ENCODE data around the gene URGCP.

Gene URGCP

GRCh38 chr7:43921423-43921822 is 15.0 kb upstream of the URGCP start:
- DNase-seq (ENCODE audit: low read depth in 2 of 2) = no peak
- H3K4me3 ChIP-seq (replicated peaks in 1 of 2; ENCODE audit: low read depth in 2 of 2, low read length in 2 of 2) = no peak overlapping the region
- TF ChIP-seq, protein P1, sequence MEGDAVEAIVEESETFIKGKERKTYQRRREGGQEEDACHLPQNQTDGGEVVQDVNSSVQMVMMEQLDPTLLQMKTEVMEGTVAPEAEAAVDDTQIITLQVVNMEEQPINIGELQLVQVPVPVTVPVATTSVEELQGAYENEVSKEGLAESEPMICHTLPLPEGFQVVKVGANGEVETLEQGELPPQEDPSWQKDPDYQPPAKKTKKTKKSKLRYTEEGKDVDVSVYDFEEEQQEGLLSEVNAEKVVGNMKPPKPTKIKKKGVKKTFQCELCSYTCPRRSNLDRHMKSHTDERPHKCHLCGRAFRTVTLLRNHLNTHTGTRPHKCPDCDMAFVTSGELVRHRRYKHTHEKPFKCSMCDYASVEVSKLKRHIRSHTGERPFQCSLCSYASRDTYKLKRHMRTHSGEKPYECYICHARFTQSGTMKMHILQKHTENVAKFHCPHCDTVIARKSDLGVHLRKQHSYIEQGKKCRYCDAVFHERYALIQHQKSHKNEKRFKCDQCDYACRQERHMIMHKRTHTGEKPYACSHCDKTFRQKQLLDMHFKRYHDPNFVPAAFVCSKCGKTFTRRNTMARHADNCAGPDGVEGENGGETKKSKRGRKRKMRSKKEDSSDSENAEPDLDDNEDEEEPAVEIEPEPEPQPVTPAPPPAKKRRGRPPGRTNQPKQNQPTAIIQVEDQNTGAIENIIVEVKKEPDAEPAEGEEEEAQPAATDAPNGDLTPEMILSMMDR (IDR thresholded peaks at IDR 0.05; ENCODE audit: low read depth, low read length) = no peak

DNA sequence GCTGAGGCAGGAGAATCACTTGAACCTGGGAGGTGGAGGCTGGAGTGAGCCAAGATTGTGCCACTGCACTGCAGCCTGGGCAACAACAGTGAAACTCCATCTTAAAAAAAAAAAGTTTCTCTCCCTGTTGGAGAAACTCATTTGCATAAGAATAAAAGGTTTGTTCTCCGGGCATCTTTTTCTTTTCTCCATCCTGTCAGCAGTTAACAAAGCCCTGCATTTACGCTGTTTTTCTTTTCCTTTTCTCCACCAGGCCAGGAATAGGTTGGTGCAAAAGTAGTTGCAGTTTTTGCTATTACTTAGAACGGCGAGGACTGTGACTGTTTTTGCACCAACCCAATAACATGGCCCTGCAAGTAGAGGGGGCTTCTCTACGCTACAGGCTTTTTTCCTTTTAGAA is 9.5 kb upstream of the URGCP start:
- no peak overlapping the region for H3K4me3 ChIP-seq (replicated peaks in 1 of 2; ENCODE audit: low read depth in 2 of 2, low read length in 2 of 2)
- TF ChIP-seq, protein P1 (IDR thresholded peaks at IDR 0.05; ENCODE audit: low read depth, low read length) = no peak
- DNase-seq (ENCODE audit: low read depth in 2 of 2) = no peak

GRCh38 chr7:43914795-43915194 is 8.4 kb upstream of the URGCP start:
- TF ChIP-seq, protein P1 (IDR thresholded peaks at IDR 0.05; ENCODE audit: low read depth, low read length) = no peak
- no peak overlapping the region for H3K4me3 ChIP-seq (replicated peaks in 1 of 2; ENCODE audit: low read depth in 2 of 2, low read length in 2 of 2)
- no peak for DNase-seq (ENCODE audit: low read depth in 2 of 2)

DNA sequence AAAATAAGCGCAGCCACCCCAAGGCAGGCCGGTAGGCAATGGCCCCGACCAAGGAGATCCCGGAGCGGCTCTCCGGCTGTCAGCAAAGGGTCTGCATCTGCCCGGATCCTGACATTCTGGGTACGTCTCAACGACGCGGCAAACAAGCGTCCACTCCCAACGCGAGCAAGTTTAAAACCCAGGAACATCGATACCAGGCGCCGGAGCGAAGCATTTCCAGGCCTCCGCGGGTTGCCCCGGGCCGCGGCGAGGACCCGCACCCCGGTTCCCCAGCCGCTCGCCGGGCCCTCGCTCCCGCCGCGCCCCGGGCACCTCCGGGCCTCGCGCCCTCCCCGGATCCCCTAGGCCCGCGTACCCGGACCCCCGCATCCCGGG is 453 bp downstream of the URGCP start:
- TF ChIP-seq, protein P1 (IDR thresholded peaks at IDR 0.05; ENCODE audit: low read depth, low read length) = no peak
- DNase-seq (ENCODE audit: low read depth in 2 of 2) = peak; percentile 37 to 46
- peak overlapping the region; percentile 64 to 72 for H3K4me3 ChIP-seq (replicated peaks in 1 of 2; ENCODE audit: low read depth in 2 of 2, low read length in 2 of 2)

- H3K4me3 ChIP-seq (replicated peaks in 1 of 2; ENCODE audit: low read depth in 2 of 2, low read length in 2 of 2) = peak overlapping the region; percentile 64 to 72
- TF ChIP-seq, protein P1 (IDR thresholded peaks at IDR 0.05; ENCODE audit: low read depth, low read length) = no peak
- DNase-seq (ENCODE audit: low read depth in 2 of 2) = peak; percentile 9 to 19
These were observed 1.0 kb downstream of the URGCP start for GRCh38 chr7:43905209-43905946.

DNA sequence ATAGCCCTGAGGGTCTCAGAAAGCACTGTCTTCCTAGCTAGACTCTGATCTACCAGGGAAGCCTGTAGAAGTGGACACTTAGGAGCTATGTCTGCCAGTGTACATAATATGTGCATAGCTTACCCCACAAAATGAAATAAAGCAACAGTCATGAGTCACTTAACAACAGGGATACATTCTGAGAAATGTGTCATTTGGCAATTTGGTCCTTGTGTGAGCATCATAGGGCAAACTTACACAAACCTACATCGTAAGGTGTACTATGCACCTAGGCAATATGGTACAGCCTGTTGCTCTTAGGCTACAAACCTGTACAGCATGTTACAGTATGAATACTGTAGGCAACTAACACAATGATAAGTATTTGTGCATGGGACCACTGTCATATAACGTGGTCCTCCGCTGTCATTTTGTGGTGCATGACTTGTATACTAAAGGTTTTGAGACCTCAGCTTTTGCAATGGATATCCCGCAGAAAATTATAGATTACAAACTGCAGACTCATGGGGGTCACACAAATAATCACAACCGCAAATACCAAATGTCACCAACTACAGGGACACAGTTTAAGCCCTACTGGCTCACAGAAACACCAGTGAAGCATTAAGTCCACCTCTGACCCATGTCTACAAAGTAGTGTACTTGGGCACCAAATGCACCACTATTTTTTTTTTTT is 1.7 kb downstream of the URGCP start:
- H3K4me3 ChIP-seq (replicated peaks in 1 of 2; ENCODE audit: low read depth in 2 of 2, low read length in 2 of 2) = peak overlapping the region; percentile 64 to 72
- peak in 1 of 2 donors; percentile 47 for DNase-seq (ENCODE audit: low read depth in 2 of 2)
- TF ChIP-seq, protein P1 (IDR thresholded peaks at IDR 0.05; ENCODE audit: low read depth, low read length) = no peak
